GM19043 (cell line): ENCODE data around the gene EHD3.

Experiments used
- ATAC-seq: cut with Tn5 transposase; IDR thresholded peaks from one replicate; pipeline ENCODE4 v1.9.1; 2021; ENCODE audit warnings: low read depth; ENCODE audit not compliant: unreplicated experiment

Gene EHD3

DNA sequence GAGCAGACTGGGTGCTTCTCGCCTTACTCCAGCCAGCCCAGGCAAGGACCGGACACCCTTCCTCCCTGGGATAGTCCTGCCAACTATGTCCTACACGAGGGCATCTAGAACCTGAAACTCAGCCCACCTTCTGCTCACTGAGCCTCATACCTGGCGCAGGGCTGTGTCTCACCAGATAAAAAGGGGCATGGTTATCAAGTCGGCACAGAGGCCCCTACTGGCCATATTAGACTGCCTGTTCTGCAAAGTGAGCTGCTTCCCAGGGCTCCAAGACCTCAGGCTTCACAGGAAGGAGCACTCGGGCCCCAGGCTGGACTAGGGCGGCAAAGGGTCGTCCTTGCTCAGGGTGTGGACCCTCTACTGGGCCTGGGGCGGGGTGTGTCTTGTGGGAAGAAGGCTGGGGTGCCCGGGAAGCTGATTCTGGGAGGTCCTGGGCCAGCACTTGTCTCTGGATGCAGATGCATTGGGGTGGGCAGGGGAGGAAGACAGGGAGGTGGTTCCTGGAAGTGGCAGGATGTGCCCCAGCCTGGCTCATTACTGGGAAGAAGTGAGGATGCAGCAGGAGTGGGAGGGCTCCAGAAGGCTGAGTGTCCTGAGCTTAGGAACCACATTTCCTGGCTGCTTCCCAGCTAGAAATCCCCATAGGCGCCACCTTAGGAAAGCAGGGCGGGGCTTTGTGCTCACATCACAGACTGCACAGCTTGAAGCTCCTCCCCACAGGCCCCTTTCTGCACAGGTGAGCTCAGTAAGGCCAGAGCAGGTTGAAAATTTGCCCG, 19.6 kb downstream of the EHD3 start:
- no peak for ATAC-seq

DNA sequence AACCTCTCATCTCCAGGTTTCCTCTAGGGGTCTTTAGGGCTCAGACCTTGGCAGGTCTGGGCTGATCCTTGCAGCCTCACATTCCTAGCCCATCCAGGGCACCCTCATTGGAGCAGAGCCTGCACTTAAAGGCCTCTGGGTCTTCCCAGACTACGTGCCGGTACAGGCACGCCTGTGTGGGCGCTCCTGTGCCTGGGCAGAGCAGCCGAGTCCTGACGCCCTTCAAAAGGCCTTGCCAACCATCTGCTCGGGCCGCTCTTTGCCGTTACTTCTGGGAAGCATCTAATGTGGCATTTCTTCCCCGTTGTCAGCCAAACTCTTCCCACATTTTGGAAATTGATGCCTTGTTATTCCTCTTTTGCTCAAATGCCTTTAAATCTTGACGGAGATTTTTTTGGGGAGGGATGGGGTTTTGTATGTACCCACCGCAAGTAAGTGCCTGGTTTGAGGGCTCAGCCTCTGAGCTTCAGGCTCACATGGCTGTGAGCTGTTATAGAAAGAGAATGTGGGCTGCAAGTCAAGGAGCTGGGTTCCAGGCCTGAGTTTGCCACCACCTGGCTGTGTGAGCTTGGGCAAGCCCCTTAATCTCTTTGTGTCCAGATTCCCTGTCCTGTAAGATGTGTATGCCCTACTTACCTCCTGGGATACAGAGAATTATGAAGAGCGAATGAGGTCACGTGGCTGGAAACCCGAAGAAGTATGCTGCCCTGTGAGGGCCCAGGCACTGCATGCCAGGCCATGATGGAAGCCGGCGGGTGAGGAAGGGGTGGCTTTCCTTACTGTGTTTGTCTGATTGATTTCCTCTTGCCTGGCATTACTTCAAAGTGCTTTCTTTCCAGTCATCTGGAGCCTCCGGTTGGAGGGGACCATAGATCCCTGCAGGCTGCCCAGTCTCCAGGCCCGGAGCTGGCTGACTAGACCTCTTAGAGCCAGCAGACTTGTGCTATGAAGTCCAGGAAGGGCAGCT, 20.6 kb downstream of the EHD3 start:
- ATAC-seq = no peak

DNA sequence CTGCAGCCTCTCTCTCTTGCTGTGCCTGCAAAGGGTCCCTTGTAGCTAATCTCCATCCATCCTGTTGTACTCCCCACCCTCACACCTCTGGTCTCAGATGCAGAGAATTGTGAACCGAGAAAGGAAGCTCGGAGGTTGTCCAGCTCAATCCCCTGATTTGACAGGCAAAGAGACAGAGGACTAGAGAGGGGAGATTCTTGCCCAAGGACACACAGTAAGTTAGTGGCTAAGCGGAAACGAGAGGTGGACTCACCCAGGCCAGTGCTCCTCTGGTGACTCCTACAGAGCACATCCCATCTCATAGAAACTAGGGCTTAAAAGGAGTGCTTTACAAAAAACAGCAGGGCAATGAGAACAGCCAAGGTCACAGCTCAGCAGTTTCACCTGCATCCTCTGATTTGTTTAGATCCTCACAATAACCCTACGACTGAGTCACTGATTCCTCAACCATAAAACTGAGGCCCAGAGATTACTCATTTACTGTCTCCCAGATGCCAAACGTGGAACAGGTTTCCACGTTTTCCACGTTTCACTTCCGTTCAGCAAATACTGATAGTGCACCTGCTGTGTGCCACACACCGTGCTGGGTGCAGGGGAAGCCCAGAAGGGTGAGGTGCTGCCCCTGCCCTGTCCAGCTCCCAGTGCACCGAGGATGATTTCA, 22.1 kb downstream of the EHD3 start:
- peak; percentile 71 for ATAC-seq

DNA sequence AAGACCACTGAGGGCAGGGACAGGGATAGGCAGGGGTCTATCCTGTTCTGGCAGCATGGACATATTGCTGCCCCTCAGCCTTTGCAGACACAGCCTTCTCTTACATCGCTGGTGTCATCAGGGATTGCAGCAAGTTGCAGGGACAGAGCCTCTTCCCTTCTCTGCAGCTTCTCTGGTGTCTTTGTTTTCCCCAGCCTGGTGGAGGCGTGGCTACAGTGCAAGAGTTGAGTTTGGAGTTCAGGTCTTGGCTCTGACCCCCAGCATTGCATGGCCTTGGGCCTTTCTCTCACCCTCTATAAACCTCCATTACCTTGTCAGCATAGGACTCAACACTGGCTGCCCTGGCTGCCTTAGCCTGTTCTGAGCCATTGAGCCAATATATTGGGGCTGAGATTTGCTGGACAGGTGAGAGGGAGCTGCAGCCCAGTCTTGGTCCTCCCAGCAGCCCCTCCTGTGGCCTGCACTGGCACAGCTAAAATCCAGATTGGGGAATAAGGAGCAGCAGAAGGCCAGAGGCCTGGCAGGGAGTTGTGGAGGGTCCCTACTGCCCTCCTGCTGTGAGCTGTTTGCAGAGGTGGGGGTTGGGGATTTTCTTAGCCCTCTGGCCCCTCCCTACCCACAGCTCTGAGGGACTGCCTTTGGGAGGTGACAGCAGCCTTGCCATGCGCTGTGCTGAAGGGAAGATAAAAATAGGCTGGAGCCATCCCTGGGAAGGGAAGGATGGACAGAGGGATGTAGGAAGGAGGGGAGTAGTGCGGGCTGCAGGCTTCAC, 22.8 kb downstream of the EHD3 start:
- ATAC-seq = peak; percentile 1

DNA sequence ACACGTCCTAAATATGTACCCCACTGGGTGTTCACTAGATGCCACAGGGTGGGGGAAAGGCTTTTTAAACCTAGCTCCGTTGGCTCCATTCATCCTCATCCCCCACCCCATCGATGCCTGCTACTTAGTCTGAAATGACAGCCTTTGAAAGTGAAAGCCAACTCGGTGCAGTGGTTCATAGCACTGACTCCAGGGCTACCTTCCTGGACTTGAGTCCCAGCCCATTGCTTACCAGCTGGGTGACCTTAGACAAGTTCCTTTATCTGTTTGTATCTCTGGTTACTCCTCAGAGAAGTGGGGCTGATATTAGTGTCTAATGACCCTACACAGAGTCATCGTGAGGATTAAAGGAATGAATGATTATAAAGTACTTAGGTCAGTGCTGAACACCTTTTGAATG, 24.4 kb downstream of the EHD3 start:
- peak; percentile 31 for ATAC-seq

DNA sequence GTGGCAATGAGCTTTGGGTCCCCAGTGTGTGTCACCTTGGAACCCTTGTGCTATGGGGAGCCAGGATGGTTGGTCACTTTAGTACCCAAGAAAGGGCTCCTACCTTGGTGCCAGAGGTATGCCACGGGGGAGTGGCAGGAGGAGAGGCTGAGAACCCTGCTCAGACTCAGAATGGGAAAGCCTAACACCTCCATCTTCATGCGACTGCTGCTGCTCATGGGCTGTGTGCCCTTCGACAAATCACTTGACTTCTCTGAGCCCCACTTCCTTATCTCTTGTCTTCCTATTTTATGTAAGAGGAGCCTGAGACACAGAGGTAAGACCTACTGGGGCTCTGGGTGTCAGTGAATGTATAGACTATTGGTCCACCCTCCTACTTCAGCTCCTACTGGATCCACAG, 25.1 kb downstream of the EHD3 start:
- no peak for ATAC-seq

DNA sequence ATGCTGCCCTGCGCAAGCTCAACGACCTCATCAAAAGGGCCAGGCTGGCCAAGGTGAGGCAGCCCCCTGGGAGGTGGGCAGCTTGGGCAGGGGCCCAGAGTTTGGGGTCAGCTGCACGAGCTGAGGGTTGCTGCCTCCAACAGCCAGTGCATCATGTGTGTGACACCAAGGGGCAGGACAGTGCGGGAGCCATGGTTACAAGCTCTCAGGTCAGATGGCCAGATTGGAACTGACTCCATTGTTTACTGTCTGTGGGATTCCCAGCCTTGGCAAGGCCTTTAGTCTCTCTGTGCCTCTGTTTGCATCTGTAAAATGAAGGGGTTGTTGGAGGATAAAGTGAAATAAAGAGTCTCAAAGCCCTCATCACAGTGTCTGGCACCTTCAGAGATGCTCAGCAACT, 26.9 kb downstream of the EHD3 start:
- ATAC-seq = no peak

DNA sequence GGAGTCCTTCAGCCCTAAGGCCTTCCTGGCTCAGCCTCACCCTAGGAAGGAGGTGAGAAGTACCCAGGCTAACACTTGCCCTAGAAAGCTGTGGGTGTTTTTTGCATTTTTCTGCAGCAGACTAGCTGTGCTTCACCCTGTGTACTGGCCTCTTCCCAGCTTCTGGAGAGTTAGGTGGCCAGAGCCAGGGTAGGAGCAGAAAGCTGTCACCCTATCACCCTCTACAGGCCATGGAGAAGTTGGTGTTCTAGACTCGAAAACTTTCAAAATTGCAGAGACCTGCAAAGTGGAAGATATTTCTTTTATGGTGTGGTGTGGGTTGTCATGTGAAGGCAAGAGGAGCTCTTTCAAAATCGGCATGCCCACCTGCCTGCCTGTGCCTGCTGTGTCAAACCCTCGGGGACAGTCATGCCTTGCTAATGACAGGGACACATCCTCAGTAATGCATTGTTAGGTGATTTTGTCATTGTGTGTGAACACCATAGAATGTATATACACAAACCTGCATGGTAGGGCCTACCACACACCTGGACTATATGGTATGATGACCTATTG, 29.8 kb downstream of the EHD3 start:
- ATAC-seq = no peak

DNA sequence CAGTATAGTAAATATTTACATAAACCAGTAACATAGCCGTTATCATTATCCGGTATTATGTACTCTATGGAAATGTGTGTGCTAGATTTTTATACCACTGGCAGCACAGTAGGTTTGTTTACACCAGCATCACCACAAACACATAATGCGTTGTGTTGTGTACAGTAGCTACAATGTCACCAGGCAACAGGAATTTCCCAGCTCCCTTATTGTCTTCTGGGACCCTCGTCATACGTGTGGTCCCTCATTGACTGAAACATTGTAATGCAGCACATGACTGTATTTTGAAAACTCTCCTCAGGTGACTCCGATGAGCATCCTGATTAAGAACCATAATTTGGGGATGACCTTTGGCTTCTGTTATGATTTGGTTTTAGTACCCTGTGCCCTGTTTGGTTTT, 31.3 kb downstream of the EHD3 start:
- no peak for ATAC-seq

DNA sequence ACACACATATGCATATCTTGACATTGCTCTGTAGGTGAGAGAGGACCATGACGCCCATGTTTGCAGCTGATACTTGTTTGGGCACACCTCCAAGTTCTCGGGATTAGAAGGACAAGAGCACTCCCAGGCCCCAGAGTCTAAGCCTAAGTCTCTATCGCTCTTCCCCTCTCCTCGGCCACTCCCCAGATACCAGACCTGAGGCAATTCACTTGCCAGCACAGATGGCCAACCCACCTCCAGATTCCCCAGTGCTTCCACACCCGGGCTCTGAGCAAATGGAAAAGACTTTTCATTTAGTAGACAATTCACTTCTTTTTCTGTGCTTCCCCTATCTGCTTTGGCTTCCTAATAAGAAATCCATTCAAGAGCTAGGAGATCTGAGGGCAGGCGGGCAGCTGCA, 32.9 kb downstream of the EHD3 start:
- ATAC-seq = no peak

DNA sequence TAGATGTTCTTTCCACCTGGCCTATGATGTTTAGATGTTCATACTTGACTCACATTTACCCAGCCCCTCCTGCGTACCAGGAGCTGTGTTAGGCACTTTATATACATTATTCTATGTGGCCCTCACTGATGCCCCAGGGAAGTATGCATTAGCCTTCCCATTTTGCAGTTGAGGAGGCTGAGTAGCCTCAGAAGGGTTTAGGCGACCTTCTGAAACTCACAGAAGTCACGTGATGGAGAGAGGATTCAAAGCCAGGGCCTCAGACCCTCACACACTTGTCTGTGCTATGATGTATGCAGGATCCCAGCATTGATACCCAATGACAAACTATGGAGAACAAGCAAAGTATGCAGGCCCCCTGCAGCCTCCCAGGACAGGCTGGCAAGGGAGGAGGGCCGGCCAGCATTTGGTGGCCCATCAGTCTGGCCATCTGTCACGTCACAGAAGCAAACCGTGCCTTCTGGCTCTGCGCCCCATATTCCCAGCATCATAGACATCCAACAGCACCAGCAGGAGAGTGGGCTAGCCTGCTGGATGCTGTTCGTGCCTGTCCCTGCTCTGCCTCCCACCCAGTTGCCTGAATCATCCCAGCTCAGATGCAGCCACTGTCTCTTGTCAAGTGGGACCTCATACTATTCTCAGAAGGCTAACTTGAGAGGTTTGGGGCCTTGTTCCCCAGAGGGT, 33.6 kb downstream of the EHD3 start:
- ATAC-seq = no peak

DNA sequence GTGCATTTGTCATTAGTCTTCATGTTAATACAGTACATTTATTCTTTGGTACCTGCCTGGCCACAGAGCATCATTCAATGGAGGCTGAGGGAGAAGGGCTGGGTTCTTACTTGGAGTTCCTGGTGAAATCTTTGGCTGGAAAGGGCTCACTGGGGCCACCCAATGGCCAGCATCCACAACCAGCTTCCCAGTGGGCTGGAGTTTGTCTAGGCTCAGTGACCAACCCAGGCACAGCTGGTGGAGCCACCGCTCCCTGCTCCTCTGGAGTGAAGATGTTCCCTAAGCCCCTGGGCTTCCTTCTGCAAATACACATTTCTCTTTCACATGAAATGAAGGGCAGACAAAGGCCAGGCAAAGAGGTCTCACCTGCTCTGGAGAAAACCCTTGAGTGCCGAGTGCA, 34.4 kb downstream of the EHD3 start:
- no peak for ATAC-seq

DNA sequence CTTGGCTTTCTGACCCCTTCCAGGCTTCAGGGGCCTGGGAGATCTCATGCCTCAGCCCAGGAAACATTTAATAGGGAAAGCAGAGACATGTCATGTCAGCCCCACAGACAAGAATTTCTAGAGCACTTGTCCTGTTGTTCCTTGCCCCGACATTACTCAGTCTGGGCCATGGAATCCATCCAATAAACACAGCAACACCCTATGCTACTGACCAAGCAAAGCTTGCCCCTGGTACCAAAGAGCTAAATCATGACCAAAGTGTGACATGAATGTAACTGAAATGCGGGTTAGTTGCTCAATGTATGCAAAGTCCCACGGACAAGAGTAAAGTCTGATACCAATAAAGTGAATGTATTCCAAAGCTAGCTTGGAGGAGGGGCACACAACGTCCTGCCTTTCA, 35.1 kb downstream of the EHD3 start:
- ATAC-seq = no peak

DNA sequence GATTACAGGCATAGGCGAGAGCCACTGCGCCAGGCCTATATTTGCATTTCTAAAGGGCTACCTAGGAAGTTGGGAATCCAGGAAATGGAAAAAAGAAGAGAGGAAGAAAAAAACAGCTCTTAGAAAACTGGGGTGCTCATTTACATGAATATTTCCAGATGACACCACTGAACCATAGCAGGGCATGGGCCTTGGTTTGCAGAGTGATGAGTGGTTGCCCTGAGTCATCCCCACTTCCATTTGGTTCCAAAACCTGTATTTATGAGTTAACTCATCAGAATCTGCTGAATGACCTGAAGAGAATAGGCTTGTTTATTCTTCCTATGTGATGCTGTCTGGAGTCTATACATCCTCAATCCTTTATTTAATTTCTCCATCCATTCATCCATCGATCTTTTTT, 36.2 kb downstream of the EHD3 start:
- ATAC-seq = no peak

DNA sequence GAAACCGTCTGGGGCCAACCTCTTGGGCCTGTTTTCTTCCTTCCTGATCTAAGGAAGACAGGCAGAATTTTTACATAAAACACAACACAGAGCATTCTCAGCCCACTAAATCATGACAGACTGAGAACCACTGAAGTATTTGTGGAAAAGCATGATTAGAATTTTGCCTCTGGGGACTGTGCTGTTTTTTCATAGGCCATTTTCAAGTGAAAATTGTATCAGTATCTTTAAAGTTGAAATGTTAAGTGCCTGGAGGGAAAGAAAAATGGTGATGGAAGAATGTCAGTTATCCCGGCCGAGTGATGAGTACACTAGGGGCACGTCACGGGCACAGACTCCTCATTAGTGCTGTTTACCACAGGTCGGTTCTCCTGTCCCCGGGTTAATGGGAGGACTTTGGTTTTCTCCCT, 36.9 kb downstream of the EHD3 start:
- ATAC-seq = no peak

DNA sequence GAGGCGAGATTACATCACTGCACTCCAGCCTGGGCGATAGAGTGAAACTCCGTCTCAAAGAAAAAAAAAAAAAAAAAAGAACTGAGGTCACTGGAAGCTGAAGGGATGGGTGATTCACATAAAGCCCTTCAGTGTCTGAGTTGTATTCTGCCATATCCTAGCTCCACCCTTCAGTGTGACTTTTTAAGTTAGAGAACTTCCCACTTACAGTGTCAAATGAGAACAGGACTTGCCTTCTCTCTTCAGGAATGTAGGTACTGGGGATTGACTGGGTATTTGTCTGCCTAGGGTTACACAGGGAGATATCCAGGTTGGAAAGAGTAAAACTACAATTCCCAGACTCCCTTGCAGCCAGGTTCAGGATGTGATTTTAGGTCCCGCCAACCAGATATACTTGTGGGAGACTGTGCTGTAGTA, 37.9 kb downstream of the EHD3 start:
- ATAC-seq = no peak

DNA sequence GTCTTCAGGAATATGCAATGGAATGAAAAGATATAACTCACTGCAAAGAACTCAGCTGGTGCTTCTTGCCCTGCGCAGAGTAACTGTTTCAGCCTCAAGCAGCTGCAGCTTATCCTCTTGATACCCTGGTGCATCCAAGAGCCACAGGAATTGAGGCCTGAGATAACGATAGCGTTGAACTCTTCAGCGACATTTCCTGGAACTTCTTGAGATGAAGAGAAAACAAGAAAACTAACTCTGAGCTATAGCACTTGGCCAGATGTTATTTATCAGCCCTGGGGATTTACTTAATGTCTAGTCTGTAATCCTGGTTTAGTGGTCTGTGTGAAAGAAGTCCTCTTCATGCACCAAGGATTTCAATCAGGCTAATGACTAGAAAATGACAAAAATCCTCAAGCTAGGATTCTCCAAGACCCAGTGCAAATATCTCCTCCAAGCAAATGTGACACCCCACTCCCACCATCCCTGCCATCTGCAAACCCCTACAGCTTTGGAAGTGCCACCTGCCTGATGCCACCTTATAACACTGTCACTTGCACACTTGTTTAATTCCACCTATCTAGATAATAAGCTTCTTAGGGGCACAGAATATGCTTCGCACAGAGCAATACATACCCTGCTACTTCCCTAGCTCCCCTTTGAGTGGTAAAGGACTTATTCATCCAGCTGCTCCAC, 40.6 kb downstream of the EHD3 start:
- no peak for ATAC-seq

DNA sequence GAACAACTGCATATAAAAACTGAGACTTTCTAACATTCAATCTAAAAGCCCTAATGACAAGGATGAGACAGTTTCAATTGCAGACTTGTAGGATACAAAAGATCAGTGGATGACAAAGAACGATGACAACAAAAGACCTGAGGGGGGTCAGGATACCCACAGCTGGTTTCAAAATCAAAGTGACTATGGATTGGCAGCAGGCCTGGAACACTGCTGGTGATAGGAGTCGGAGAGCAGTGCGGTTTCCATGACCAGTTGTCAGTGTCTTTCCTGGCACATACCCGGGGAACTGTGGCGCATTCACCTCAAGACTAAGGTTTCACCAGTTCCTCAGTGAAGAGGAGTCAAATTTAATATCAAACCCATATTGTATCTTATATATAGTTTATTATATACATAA, 42.0 kb downstream of the EHD3 start:
- no peak for ATAC-seq

DNA sequence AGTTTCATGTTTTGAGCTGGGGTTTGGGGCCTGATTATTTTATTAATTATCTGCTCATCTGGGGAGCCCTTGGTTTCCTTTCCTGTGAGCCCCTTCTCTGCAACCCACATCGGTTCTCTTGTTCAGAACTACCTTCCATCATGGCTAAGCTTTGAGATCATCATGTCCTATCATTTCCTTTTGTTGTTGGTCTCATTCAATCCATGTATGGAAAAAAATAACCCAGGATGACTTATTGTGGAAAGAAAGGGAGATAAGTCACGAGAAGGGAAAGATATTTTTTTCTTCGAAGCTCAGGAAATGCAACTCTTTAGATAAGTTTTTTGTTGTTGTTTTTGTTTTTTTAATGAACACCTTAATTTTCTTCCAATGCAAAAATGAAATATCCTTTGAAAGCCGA, 43.7 kb downstream of the EHD3 start:
- ATAC-seq = no peak
